Brain microvascular endothelial cell (primary cell): ENCODE results near the gene HOXB4.

ENCODE experiments used
- DNase-seq: peaks from one replicate; pipeline ENCODE4 v3.0.0-alpha.2; 2020
- H3K27ac ChIP-seq: fragments of 250-450 bp; sonication (Bioruptor Pico); 2 replicates; pipeline ENCODE4 v1.5.1; 2020; ENCODE audit warnings: mild to moderate bottlenecking, moderate library complexity
- H3K27me3 ChIP-seq: fragments of 250-450 bp; sonication (Bioruptor Pico); replicated peaks from 2 replicates; pipeline ENCODE4 v1.5.1; 2020; ENCODE audit warnings: mild to moderate bottlenecking
- H3K36me3 ChIP-seq: fragments of 250-450 bp; sonication (Bioruptor Pico); replicated peaks from 2 replicates; pipeline ENCODE4 v1.5.1; 2020; ENCODE audit warnings: mild to moderate bottlenecking
- H3K4me3 ChIP-seq: 2 replicates; pipeline ENCODE4 v1.5.1; 2011; ENCODE audit warnings: low read depth, mild to moderate bottlenecking, control low read depth, low read length, moderate library complexity
- in situ Hi-C: cut with HindIII; loops from 2 replicates; pipeline ENCODE4 v1.10.0; 2017; ENCODE audit warnings: low sequenced_read_pairs, low pct_ligation_motif_present
- TF ChIP-seq, protein P1 (sequence below): IDR thresholded peaks from 2 replicates; pipeline ENCODE4 v1.5.1; 2011; ENCODE audit warnings: low read depth, mild to moderate bottlenecking, moderate library complexity, low read length, control low read depth, inconsistent platforms; ENCODE audit errors: missing control alignments

Gene HOXB4

DNA sequence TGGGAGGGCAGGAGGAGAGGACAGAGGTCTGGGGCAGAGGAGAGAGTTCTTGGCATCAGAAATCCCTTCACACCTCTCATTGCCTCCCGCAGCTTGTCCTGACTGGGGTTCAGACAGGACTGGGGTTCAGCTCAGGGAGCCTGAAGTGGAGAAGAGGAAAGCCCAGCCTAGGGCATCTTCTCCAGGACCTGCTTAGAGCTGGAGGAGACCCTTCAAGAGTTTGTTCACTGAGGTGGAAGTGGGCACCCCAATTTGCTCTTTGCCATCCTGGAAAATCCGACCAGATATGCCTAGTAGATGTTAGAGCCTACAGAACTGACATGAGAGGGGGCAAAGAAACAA is 9.9 kb upstream of the HOXB4 start:
- peaks cover 93% of the 10 kb centered on the region for H3K27me3 ChIP-seq
- no peak overlapping the region for H3K4me3 ChIP-seq
- no peaks in the 10 kb centered on the region for H3K36me3 ChIP-seq
- TF ChIP-seq, protein P1, sequence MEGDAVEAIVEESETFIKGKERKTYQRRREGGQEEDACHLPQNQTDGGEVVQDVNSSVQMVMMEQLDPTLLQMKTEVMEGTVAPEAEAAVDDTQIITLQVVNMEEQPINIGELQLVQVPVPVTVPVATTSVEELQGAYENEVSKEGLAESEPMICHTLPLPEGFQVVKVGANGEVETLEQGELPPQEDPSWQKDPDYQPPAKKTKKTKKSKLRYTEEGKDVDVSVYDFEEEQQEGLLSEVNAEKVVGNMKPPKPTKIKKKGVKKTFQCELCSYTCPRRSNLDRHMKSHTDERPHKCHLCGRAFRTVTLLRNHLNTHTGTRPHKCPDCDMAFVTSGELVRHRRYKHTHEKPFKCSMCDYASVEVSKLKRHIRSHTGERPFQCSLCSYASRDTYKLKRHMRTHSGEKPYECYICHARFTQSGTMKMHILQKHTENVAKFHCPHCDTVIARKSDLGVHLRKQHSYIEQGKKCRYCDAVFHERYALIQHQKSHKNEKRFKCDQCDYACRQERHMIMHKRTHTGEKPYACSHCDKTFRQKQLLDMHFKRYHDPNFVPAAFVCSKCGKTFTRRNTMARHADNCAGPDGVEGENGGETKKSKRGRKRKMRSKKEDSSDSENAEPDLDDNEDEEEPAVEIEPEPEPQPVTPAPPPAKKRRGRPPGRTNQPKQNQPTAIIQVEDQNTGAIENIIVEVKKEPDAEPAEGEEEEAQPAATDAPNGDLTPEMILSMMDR = no peak
- no peak for DNase-seq
- in situ Hi-C loops = no loop called here
- no peak overlapping the region for H3K27ac ChIP-seq

DNA sequence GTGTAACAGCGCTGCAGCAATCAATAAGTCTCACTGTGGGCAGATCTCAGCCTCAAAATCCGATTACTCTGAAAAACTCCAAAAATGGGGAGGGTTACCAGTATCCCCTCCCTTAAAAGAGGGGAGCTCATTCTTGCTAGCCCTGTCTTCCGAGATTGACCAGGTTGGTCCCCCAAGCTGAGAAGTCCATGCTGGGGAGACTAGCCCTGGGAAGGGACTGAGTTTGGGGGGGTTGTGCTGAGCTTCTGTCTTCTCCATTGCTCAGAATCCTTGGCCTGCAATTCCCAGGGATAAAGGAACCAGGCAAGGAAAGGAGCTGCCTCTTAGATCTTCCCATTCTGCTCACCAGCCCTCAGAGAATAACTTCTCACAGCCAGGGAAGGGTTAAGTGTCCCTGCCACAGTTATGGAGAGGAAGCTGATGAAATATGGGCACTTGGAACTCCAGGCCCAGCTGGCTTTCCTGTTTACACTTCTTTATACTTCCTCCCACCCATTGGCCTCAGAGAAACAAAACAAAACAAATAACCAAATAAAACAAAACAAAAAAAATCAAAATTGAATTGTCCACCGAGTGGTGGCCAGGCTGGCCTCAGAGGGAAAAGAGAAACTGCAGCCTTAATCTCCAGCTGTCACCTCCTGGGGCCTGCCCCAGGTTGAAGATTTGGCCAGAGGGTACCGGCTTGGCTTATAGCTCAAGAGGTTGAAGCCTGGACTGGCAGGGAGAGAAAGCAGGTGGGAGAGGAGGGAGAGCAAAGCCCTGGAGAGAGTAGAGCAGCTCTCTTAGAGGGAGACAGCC is 9.3 kb upstream of the HOXB4 start:
- in situ Hi-C loops = no loop called here
- no peaks in the 10 kb centered on the region for H3K36me3 ChIP-seq
- peaks cover 96% of the 10 kb centered on the region for H3K27me3 ChIP-seq
- no peak for DNase-seq
- TF ChIP-seq, protein P1 = no peak
- H3K27ac ChIP-seq = no peak overlapping the region
- H3K4me3 ChIP-seq = no peak overlapping the region

DNA sequence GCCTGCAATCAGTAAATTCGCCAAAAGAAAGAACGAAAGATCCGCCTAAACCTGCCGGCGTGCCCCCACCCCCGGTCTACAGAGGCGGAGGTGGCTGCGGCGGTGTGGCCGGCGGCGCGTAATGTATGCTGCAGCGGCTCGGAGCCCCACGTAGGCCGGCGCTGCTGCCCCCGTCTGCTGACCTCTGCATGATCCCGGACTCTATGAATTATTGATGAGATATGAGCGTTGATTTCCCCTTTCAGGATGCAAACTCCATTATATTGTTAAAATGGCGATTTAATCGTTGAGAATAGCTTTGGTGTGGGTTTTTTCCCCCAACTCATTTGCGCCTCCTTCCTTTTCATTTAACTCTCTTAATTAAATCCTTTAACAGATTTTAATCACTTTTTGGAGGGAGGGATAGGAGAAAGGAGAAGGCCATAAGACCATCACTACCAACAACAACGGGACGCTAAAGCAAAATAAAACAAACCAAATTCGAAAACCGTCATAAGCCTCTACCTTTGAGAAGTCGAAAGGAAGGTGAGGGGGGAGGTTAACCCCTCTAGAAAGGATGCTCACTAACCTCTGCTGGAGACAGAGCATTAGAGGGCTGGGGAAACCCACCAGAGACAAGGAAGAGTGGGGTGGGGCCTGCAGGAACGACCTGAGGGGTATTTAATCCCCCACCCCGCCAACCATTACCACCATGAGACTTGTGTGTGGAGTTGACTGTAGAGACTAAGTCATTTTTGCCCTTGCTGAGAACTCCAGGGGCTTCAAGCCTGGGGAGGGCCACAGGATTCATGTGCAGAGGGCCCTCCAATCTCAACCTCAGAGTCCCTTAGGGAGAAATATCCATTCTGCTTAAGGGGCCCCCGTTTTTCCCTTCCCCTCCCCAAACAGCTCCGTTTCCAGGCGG is 8.5 kb upstream of the HOXB4 start:
- Histone ChIP-seq H3K27me3 (peaks cover 96% of the 10 kb centered on the region), H3K27ac (no peak overlapping the region), H3K4me3 (peak overlapping the region; percentile 61), H3K36me3 (no peaks in the 10 kb centered on the region)
- in situ Hi-C loops = no loop called here
- no peak for DNase-seq
- TF ChIP-seq, protein P1 = no peak

DNA sequence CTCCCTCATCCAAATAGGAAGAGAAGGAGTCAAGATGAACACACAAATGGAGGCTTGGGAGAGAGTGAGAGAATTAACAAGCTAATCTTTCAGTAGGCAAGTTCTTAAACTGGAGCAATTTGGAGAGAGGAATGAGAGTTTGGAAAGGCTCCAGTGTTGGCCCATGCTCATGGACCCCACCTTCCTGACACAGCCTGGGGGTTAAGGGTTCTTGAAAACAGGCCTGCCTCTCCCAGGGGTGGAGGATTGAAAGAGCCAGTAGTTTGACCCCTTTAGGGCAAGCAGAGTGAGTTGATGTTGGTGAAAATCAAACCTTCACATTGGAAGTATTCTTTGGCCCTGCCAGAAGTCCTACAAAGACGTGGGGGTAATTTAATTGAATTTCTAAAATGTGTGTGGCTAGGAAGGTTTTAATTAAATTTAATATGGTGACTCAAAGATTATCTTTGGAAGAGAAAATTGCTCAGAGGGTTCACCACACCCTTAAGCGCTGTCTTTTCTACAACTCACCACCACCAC is 6.1 kb upstream of the HOXB4 start:
- no peak for DNase-seq
- no peaks in the 10 kb centered on the region for H3K36me3 ChIP-seq
- TF ChIP-seq, protein P1 = no peak
- no peak overlapping the region for H3K27ac ChIP-seq
- H3K4me3 ChIP-seq = no peak overlapping the region
- peaks cover 97% of the 10 kb centered on the region for H3K27me3 ChIP-seq
- in situ Hi-C loops = no loop called here

DNA sequence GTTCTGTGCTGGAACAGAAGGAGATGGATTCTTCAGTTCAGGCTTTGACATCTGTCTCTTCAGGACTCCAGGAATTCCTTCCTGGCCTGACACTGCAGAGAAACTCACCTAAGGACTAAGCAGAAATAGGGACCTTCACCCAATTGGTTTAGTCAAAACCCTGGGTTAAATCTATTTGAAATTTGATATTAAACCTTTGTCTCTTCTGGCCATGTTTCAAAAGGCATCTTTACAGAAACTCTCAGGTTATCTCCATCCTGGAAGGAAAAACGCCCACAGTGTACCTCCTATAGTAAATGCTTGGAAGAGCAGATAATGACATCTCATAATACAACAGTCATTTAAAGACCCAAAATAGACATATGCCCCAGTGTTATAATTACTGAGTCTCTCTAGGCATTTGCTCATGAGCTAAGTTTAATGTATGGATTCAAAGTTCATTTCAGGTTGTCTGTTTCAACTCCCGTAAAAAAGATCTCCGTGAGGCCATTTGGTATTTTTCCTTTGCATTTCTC is 5.6 kb upstream of the HOXB4 start:
- in situ Hi-C loops = no loop called here
- H3K27ac ChIP-seq = no peak overlapping the region

More for the DNA sequence above, 5.6 kb upstream of the HOXB4 start:
- H3K36me3 ChIP-seq = no peaks in the 10 kb centered on the region
- no peak overlapping the region for H3K4me3 ChIP-seq
- H3K27me3 ChIP-seq = peaks cover 97% of the 10 kb centered on the region
- TF ChIP-seq, protein P1 = no peak
- no peak for DNase-seq
